Keratinocyte (primary cell): ENCODE measurements around the gene ARMCX5.

Experiments used
- CTCF ChIP-seq, 3 experiments: IDR thresholded peaks in 1 of 3; conservative IDR thresholded peaks in 1 of 3; optimal IDR thresholded peaks in 1 of 3; 2 replicates in 2 of 3; 3 replicates in 1 of 3; pipeline versions ENCODE3 to v1.5.1; 2011; ENCODE audit warnings: low read length in 3 of 3, mild to moderate bottlenecking in 3 of 3, moderate library complexity in 2 of 3, control low read depth in 1 of 3, inconsistent platforms in 1 of 3; ENCODE audit not compliant: insufficient read depth in 2 of 3; ENCODE audit errors: extremely low read depth in 1 of 3
- EZH2 ChIP-seq: IDR thresholded peaks from one replicate; pipeline ENCODE4 v1.6.1; 2012; ENCODE audit warnings: inconsistent platforms, mild to moderate bottlenecking, low read length, moderate library complexity

GRCh38 chrX:102650903-102651241 lies 51.6 kb downstream of the ARMCX5 start:
- TF ChIP-seq CTCF (optimal IDR thresholded peaks at IDR 0.05 in 1 of 3, IDR thresholded peaks at IDR 0.05 in 1 of 3, conservative IDR thresholded peaks at IDR 0.05 in 1 of 3; ENCODE audit: extremely low read depth in 1 of 3, insufficient read depth in 2 of 3, low read length in 3 of 3) (no peak), EZH2 (no peak)
